Left cardiac atrium (tissue), 4 donors: ENCODE measurements around the gene GPR161. TPM values are rescaled to one million over a fixed set of nuclear protein-coding genes. Genes with fewer than 3 reads are reported as not detected.
A peak's percentile ranks its signal among the peaks of the same experiment; 100 is the strongest.
"Not testable (repeated sequence)": the region's sequence is repeated elsewhere in the genome, so short reads cannot be mapped to it uniquely, and the experiment has no call there.

Experiments
- ATAC-seq, 2 donors: fragments of 200-7000 bp; cut with Tn5 transposase; one replicate each; pipeline ENCODE4 v1.9.1; 2020; ENCODE audit warnings: mild to moderate bottlenecking in 2 of 2, moderate library complexity in 2 of 2
- DNase-seq: peaks from one replicate; pipeline ENCODE4 v3.0.0-alpha.2; 2020
- intact Hi-C, 2 donors: fragments of 100-400 bp; cut with DNase I; formaldehyde crosslinking; loops; one replicate each; pipeline versions ENCODE4 v1.14.1 to v1.15.1; 2022 to 2023
- total RNA-seq, 2 donors: library from RNA; stranded (reverse); fragmentation: NEBNext Ultra II Directional; extraction: Animal tissue kit (Norgen Biotek cat#: 25700); gene quantifications; one replicate each; pipeline ENCODE4 v1.2.1, GENCODE V29; 2021
- donor health status: DM: no; HTN: yes; CAD: no.
- donor health status: DM: no; HTN: yes; CAD: no; lungs with severe emphysema.
- donor health status: DM: yes; HTN: yes; CAD: no.
- donor health status: Dilated cardiomyopathy.

Gene GPR161
- total RNA-seq, 2 donors from 2014 or later = 4.8 to 6.0 TPM

DNA sequence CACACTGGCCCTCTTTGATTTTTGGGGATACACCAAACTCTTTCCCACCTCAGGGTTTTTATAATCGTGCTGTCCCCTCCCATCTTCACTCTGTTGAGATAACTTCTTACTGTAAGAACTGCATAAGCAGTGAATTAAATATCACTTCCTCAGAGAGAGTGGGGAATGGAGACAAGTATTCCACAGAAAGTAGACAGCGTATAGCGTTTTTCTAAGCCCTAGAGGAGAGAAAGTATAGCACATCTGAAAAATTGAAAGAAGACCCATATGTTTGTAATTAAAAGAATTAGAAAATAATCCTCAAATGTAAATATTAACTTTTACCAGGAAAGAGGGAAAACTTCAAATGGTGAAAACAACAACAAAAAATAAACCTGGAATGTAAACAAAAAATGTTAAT, 67.3 kb downstream of the GPR161 start:
- no peak for ATAC-seq
- intact Hi-C loops = no loop called here
- no peak for DNase-seq

DNA sequence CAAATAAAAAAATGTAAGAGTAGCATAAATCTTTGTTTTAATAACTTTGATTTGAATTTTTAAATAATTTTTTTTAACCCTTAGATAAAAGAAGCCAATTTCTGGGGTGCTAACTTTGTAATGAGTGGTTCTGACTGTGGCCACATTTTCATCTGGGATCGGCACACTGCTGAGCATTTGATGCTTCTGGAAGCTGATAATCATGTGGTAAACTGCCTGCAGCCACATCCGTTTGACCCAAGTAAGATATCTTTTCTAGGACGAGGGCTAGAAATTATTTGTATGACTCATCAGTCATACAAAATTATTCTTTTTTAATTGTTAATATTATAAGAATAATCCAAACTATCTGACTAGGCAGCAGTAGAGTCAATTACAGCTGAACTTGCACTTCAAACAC, 71.2 kb downstream of the GPR161 start:
- intact Hi-C loops = no loop called here
- ATAC-seq (no peak), DNase-seq (no peak)

GRCh38 chr1:168064216-168064615, 72.5 kb downstream of the GPR161 start:
- intact Hi-C loops = no loop called here
- ATAC-seq (no peak), DNase-seq (no peak)

DNA sequence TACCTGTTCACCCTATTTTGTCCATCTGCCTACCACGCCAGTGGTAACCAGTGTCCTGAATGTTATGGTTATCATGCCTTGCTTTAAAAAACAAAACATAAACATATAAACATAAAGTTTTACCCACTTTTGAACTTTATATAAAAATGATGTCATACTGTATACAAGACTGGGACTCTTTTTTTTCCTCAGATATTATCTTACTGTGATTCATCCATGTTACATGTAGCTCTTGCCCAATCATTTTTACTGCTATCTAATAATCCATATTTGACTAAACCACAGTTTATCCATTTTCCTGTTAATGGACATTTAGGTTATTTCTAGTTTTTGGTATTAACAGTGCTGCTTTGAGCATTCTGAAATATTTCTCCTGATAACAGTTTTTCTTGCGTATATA, 78.8 kb downstream of the GPR161 start:
- intact Hi-C loops = no loop called here
- DNase-seq = no peak
- ATAC-seq = no peak

DNA sequence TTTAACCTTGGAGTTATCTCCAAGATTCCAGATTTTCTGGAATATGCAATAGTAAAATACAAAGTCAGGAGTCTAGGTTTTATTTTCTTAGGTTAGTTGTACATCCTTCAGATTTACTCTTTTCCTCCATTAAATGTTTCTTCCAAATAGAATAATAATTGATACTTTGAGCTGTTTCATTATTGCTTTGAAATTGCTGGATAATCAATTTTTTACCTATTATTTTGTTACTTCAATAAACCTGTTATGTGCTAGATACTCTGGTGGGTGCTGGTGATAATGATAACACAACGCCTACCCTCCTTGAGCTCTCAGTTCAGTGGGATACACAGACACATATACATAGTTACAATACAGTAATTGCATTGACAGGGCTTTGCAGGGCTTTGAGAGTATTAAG, 79.4 kb downstream of the GPR161 start:
- DNase-seq (no peak), ATAC-seq (no peak)
- intact Hi-C loops = no loop called here

DNA sequence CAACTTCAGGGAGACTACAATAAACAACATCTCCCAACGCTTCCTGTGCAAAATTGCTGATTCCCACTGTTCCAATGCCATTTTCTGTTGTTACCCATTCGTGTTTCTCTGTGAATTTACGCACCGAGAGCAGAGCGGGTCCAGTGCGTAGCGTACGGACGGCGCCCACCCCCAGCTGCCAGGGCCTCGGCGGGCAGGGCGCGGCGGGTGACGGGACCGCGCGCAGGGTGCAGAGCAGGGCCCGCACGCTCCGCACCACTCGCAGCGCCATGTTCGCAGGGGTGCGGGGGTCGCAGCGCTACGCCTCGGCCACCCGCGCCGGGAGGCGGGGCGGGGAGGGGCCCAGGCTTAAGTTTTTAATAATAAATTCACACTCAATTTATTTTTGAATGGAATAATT, 80.6 kb downstream of the GPR161 start:
- DNase-seq, intact Hi-C loops: not testable (repeated sequence)
- ATAC-seq = peak; percentile 53 to 69

- intact Hi-C loops = no loop called here
- no peak for DNase-seq
- ATAC-seq = peak; percentile 44 to 68
Measured at GRCh38 chr1:168054117-168054516, 82.6 kb downstream of the GPR161 start.

- intact Hi-C loops = no loop called here
- ATAC-seq (peak; percentile 73 to 79), DNase-seq (no peak)
Measured at GRCh38 chr1:168053681-168054080, 83.0 kb downstream of the GPR161 start.

GRCh38 chr1:168050880-168051279, 85.8 kb downstream of the GPR161 start:
- DNase-seq (no peak), ATAC-seq (no peak)
- intact Hi-C loops = no loop called here

DNA sequence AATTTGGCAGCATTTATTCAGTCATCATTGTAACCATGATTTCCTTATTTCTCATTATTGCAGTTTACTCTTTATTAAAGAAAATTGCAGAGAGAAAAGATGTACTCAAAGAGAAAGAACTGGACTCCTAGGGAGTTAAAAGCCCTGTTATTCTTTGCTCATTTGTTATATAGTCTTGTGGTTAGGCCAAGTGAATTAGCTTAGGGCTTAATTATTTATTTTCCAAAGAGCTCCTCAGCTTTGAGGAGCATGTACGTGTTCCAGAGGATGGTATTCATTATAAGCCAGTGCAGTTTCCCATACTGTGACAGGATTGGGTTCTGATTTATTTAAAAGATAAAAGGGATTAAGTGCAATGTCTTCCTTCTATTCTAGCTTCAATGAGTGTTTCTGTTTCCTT, 86.4 kb downstream of the GPR161 start:
- intact Hi-C loops = no loop called here
- no peak for DNase-seq
- ATAC-seq = no peak

DNA sequence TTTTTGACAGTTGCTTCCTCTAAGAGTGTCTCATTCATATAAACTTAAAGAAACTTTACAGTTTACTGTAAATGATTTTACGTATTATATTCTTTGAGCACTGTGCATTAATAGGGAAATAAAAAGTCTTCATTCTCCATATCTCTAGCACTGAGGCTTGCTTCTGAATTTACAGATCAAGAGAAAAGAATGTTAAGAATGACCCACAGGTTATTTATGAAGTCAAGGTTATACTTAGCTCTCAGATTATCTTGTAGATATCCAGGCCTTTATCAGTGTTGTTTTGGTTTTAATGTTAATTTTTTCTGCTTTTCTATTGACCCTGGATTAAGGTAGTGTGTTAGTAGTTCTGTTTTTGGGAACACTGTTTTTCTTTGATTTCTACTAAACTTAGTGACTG, 91.4 kb downstream of the GPR161 start:
- DNase-seq (no peak), ATAC-seq (no peak)
- intact Hi-C loops = no loop called here

- DNase-seq (no peak), ATAC-seq (no peak)
- intact Hi-C loops = no loop called here
Measured at GRCh38 chr1:168042362-168042761, 94.4 kb downstream of the GPR161 start.

- ATAC-seq (no peak), DNase-seq (no peak)
- intact Hi-C loops = no loop called here
Measured at GRCh38 chr1:168035345-168035744, 101.4 kb downstream of the GPR161 start.

DNA sequence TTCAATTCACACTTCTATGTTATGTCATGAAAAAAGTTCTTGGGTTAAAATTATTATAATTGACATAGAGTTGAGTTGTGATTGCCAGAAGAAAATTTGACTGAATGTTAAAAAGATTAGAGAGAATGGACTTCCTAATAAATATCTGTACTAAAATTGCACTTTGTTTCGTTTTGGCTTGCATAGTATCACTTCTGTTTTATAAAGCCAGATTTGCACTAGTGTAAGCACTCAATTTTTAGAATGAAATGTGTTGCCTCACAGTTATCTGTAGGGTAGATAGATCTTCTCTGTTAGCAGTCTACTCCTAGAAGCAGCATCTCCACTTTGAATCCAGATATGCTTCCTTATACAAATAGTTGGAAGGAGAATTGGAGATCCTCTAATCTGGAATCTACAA, 104.7 kb downstream of the GPR161 start:
- intact Hi-C loops = no loop called here
- no peak for DNase-seq
- ATAC-seq = no peak

DNA sequence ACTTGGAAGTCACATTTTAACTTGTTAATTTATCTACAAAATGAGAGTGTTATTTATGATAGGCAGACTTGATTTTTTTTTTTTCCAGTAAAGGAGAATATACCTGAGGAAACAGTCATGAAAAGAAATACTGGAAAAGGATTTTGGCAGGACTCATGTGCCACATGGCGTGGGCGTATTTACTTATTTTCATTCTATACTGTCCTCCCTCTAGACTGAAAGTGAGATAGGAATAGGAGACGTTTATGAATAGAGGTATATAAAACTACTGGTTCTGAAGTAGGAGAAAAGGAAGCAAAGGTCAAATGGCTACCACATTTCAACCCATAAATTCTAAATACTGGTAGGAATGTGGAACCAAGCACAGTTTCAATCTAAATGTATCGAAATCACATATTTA, 105.1 kb downstream of the GPR161 start:
- DNase-seq = no peak
- intact Hi-C loops = no loop called here
- no peak for ATAC-seq

- DNase-seq (no peak), ATAC-seq (no peak)
- intact Hi-C loops = no loop called here
Measured at GRCh38 chr1:168031198-168031597, 105.5 kb downstream of the GPR161 start.

Other genes with a start within 250 kb of the GPR161 start
- under 1 TPM; 0.06 to 0.21 TPM for gene ADCY10, start 222.8 kb downstream of the GPR161 start, total RNA-seq
- 100 to 1,000 TPM; 129 TPM for gene DCAF6, start 200.2 kb downstream of the GPR161 start, total RNA-seq
- 100 to 1,000 TPM; 153 to 172 TPM for gene MPC2, start 199.9 kb downstream of the GPR161 start, total RNA-seq
- 10 to 100 TPM; 22.8 to 28.8 TPM for gene TIPRL, start 42.0 kb upstream of the GPR161 start, total RNA-seq
- gene SFT2D2, start 89.1 kb upstream of the GPR161 start, total RNA-seq = 10 to 100 TPM; 28.4 to 30.0 TPM
- under 1 TPM; 0.84 to 0.88 TPM for gene TBX19, start 143.9 kb upstream of the GPR161 start, total RNA-seq